WTC11 (cell line): ENCODE results near the gene PTPRN2.

Experiments used
- ATF1 ChIP-seq: sonication (generic); formaldehyde crosslinking; IDR thresholded peaks from 2 replicates; pipeline ENCODE4 v1.8.1; 2023; ENCODE audit warnings: mild to moderate bottlenecking, moderate library complexity, missing genetic modification reagents
- CTCF ChIP-seq: fragments of 200-600 bp; IDR thresholded peaks from 2 replicates; pipeline ENCODE4 v1.8.0; 2022; ENCODE audit warnings: antibody characterized with exemption
- SMAD3 ChIP-seq: sonication (generic); formaldehyde crosslinking; IDR thresholded peaks from 2 replicates; pipeline ENCODE4 v1.8.0; 2022; ENCODE audit warnings: missing genetic modification reagents, mild to moderate bottlenecking, borderline replicate concordance

- no peak for TF ChIP-seq ATF1 (CRISPR knock-in tag)
- no peak for TF ChIP-seq SMAD3
- no peak for TF ChIP-seq CTCF
Observed at GRCh38 chr7:157904866-157905570, 682.6 kb downstream of the PTPRN2 start.
